AG04450 (cell line): Measurements from ENCODE around the gene OCSTAMP. TPM values are rescaled to one million over a fixed set of nuclear protein-coding genes. Genes with fewer than 3 reads are reported as not detected.

Experiments used
- CTCF ChIA-PET: fragments of 300-600, 350-600 bp; formaldehyde crosslinking; extraction: SDS; loops from one replicate; lab custom pipeline; 2022; ENCODE audit warnings: antibody characterized with exemption, inconsistent platforms; lab: Charles Lee
- POLR2A ChIA-PET: fragments of 350-600 bp; formaldehyde crosslinking; extraction: SDS; loops from one replicate; lab custom pipeline; 2021; ENCODE audit warnings: antibody characterized with exemption, inconsistent platforms; lab: Yijun Ruan, JAX
- DNase-seq: peaks from one replicate; pipeline ENCODE4 v3.0.0-alpha.2; 2011; ENCODE audit warnings: low read depth, low spot score
- H3K27ac ChIP-seq: one replicate; pipeline ENCODE4 v1.5.1; 2012; ENCODE audit warnings: low read depth, low read length, control low read depth
- H3K27me3 ChIP-seq: one replicate; pipeline ENCODE4 v1.6.0; 2012; ENCODE audit warnings: low read length; ENCODE audit not compliant: control insufficient read depth, insufficient read depth
- H3K4me3 ChIP-seq: 2 replicates; pipeline ENCODE4 v1.5.1; 2011; ENCODE audit warnings: mild to moderate bottlenecking, low read depth, low read length, control low read depth
- H3K9me3 ChIP-seq: 2 replicates; pipeline ENCODE4 v1.5.1; 2012; ENCODE audit warnings: low read length; ENCODE audit not compliant: control insufficient read depth, insufficient read depth
- polyA plus RNA-seq: library from polyadenylated mRNA; depleted of rRNA; stranded (reverse); fragments of >200 nt; gene quantifications from 2 replicates; pipeline ENCODE4 v1.2.3, GENCODE V29; 2011
- TF ChIP-seq, protein P1 (sequence below): IDR thresholded peaks from 2 replicates; pipeline ENCODE4 v1.5.1; 2011; ENCODE audit warnings: low read depth, low read length, control low read depth, inconsistent platforms

The OCSTAMP gene
- polyA plus RNA-seq, 1 experiment, result not detected

DNA sequence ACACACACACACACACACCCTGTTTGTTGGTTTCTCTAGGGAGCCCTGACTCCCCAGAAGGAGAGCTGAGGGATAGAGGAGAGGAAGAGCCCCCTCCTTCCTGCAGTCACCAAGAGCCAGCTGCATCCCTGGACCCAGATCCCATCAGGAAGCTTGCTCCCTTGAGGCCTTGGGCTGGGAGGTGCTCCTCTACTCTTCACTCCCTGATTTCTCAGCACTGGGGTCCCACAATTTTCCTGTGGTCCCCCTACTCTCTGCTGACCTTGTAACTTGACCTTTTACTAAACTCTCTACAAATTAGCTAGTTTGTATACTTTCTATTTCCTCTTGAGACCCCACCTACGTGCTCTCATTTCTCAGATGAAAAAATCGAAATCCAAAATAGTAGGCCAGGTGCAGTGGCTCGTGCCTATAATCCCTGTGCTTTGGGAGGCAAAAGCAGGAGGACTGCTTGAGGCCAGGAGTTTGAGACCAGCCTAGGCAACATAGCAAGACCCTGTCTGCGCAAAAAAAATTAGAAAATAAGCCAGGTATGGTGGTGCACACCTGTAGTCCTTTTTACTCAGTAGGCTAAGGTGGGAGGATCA lies 5.0 kb upstream of the OCSTAMP start:
- H3K4me3 ChIP-seq, result no peak overlapping the region
- ChIA-PET POLR2A (no interaction called here), CTCF (interaction anchor here (0.6 kb wide), 1 partner anchor 49 kb away, joined by 3 read pairs; no protein-coding TSS in a partner anchor)
- no peak for DNase-seq
- no peak overlapping the region for H3K27ac ChIP-seq
- TF ChIP-seq, protein P1, sequence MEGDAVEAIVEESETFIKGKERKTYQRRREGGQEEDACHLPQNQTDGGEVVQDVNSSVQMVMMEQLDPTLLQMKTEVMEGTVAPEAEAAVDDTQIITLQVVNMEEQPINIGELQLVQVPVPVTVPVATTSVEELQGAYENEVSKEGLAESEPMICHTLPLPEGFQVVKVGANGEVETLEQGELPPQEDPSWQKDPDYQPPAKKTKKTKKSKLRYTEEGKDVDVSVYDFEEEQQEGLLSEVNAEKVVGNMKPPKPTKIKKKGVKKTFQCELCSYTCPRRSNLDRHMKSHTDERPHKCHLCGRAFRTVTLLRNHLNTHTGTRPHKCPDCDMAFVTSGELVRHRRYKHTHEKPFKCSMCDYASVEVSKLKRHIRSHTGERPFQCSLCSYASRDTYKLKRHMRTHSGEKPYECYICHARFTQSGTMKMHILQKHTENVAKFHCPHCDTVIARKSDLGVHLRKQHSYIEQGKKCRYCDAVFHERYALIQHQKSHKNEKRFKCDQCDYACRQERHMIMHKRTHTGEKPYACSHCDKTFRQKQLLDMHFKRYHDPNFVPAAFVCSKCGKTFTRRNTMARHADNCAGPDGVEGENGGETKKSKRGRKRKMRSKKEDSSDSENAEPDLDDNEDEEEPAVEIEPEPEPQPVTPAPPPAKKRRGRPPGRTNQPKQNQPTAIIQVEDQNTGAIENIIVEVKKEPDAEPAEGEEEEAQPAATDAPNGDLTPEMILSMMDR, result no peak
- peaks cover 6% of the 10 kb centered on the region for H3K27me3 ChIP-seq
- H3K9me3 ChIP-seq, result no peaks in the 10 kb centered on the region

DNA sequence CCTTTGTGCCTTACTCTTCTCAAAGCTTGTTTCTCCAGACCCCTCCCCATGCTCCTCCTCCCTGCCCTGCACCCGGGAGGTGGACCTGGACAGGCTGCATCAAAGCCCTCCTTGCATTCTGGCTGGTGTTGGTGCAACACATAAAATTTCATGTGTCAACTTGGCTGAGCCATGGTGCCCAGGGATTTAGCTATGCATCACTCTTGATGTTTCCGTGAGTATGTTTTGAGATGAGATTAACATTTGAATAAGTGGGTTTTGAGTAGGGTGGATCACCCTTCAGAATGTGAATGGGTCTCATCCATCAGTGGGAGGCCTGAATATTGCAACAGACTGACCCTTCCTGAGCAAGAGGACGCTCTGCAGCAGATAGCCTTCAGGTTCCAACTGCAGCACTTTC lies 4.4 kb upstream of the OCSTAMP start:
- POLR2A ChIA-PET, result no interaction called here
- Histone ChIP-seq H3K4me3 (no peak overlapping the region), H3K9me3 (no peaks in the 10 kb centered on the region), H3K27ac (no peak overlapping the region), H3K27me3 (peaks cover 6% of the 10 kb centered on the region)
- DNase-seq, result no peak
- TF ChIP-seq, protein P1, result no peak
- CTCF ChIA-PET, result no interaction called here

DNA sequence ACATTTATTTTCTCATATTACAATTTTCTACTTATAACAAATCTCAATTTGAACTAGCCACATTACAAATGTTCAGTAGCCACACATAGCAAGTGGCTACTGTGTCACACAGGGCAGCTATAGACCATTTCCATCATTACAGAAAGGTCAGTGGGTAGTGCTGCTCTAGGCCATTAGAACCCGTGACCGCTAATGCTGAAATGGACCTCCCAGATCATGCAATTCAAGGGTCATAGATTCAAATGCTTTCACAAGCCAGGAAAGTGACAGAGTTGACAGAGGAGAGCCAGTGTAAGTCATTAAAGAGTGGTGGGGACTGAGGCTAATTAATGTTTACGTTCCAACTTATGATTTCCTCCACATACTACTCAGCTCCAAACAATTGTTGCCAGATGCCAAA lies 3.5 kb upstream of the OCSTAMP start:
- H3K27ac ChIP-seq, result no peak overlapping the region
- TF ChIP-seq, protein P1, result no peak
- CTCF ChIA-PET, result no interaction called here
- no peak overlapping the region for H3K4me3 ChIP-seq
- no peak for DNase-seq
- no peaks in the 10 kb centered on the region for H3K9me3 ChIP-seq
- POLR2A ChIA-PET, result no interaction called here
- H3K27me3 ChIP-seq, result peaks cover 6% of the 10 kb centered on the region

DNA sequence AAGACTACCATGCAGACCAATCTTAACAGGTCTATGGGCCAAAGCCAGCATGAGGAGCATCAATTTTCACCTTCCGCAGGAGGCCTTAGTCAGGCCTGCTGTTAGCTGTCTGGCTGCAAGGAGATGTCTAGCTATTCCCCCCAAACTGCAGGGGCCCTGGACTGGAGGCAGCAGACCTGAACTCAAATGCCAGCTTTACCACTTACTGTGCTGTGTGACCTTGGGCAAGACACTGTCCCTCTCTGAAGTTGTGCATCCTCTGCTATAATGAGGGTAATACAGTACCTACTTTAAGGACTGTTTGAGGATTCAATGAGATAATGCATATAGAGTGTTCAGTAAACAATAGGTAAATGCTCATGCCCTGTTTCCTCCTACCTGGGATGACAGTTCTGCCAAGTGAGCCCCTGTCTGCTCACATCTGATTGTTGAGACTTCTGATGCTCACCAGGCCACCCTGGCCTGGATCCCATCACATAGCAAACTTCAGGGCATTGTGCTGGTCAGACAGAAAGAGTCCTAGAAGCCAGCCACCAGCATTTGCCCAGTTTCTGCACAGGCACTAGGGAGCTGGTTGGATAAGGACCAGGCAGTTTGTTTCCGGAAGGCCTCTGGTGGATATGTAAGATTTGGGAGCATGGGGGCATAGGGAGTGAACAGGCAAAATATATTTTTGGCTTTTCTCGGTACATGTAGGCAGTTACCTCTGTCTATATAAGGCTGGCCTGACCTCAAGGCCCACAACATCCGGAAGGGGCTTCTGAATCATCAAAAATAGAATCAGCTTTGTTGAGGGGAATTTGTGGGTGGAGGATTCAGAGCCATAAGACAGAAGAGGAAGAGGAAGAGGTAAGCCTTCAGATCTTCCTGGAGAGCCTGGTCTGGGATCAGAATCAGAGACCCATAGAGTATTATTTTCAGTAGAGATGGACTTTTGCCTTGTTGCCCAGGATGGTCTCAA lies 2.3 kb upstream of the OCSTAMP start:
- DNase-seq, result no peak
- CTCF ChIA-PET, result interaction anchor here (0.8 to 2.0 kb wide), 2 partner anchors 9 to 10 kb away, joined by 5 read pairs; no protein-coding TSS in a partner anchor
- POLR2A ChIA-PET, result no interaction called here
- TF ChIP-seq, protein P1, result no peak
- no peak overlapping the region for H3K27ac ChIP-seq
- no peaks in the 10 kb centered on the region for H3K9me3 ChIP-seq
- H3K4me3 ChIP-seq, result no peak overlapping the region
- H3K27me3 ChIP-seq, result peaks cover 6% of the 10 kb centered on the region
